Pancreas (tissue), 10 donors: ENCODE data around the gene AGFG1. TPM values are rescaled to one million over a fixed set of nuclear protein-coding genes. Genes with fewer than 3 reads are reported as not detected.

Experiments used
- ATAC-seq, 4 donors: fragments of 200-7000 bp; cut with Tn5 transposase; one replicate each; pipeline versions ENCODE4 v1.8.0 to v1.9.1; 2020; ENCODE audit warnings: mild to moderate bottlenecking in 4 of 4, moderate library complexity in 4 of 4
- DNase-seq, 6 donors: peaks; one replicate each; pipeline ENCODE4 v3.0.0-alpha.2; 2020
- FAIRE-seq: peaks from 2 replicates; lab custom pipeline; 2012; peaks lifted over from hg19 to GRCh38; lab: Jason Lieb, UNC
- H3K27ac ChIP-seq, 4 donors: fragments of 200-600 bp; sonication (generic); 1 replicate in 3 of 4; 2 replicates in 1 of 4; pipeline versions ENCODE4 v1.5.0 to v1.8.0; 2020
- H3K27me3 ChIP-seq, 4 donors: fragments of 200-600 bp; one replicate each; pipeline ENCODE4 v1.8.0; 2021
- H3K36me3 ChIP-seq, 3 donors: fragments of 200-600 bp; sonication (generic) in 1 of 3; one replicate each; pipeline versions ENCODE4 v1.5.0 to v1.8.0; 2020 to 2021
- H3K4me1 ChIP-seq, 3 donors: fragments of 200-600 bp; one replicate each; pipeline ENCODE4 v1.8.0; 2021
- H3K4me3 ChIP-seq, 4 donors: fragments of 200-600 bp; sonication (generic) in 2 of 4; one replicate each; pipeline versions ENCODE4 v1.5.0 to v1.8.0; 2020 to 2021
- H3K9me3 ChIP-seq, 4 donors: fragments of 200-600 bp; one replicate each; pipeline ENCODE4 v1.8.0; 2021
- WGBS, 2 donors: extraction: QIAGEN DNeasy Blood & Tissue Kit; methylation state at CpG; one replicate each; pipeline ENCODE4 v1.1.7; 2013; 5-methylcytosine and 5-hydroxymethylcytosine counted together
- intact Hi-C, 3 donors: fragments of 100-400 bp; cut with DNase I; formaldehyde crosslinking; loops; one replicate each; pipeline versions ENCODE4 v1.11.1 to v1.14.2; 2022
- polyA plus RNA-seq, 2 donors: library from polyadenylated mRNA; stranded (reverse); fragments of 200-250 nt; gene quantifications; one replicate each; pipeline ENCODE4 v1.2.3, GENCODE V29; 2013
- total RNA-seq, 6 donors: library from RNA; stranded (reverse); fragmentation: NEBNext Ultra II Directional in 4 of 6; extraction: Animal tissue kit (Norgen Biotek cat#: 25700) in 4 of 6; gene quantifications; one replicate each; pipeline versions ENCODE4 v1.2.1 to v1.2.4, GENCODE V29; 2021 to 2023
- TF ChIP-seq, protein P1 (sequence below), 4 donors: fragments of 200-600 bp; sonication (generic) in 3 of 4; IDR thresholded peaks; one replicate each; pipeline versions ENCODE4 v1.5.0 to v1.8.0; 2021; ENCODE audit warnings: antibody characterized with exemption in 4 of 4
- donor health status: healthy with polysubstance abuse.
- donor health status: DM: no; HTN: no; CAD: no; lungs with moderate emphysema.
- donor health status: DM: no; HTN: no; CAD: no.
- donor health status: control.
- donor health status: control.
- donor health status: Bipolar disorder and iron deficiency.
- donor health status: DM: yes; HTN: yes; CAD: no.
- donor health status: DM: no; HTN: no; CAD: no.
- donor health status: DM: no; HTN: no; CAD: no.
- donor health status: DM: yes; HTN: yes; CAD: no.

The AGFG1 gene
- total and polyA plus RNA-seq, 8 donors, result 9.0 to 39.7 (median 25.9) TPM

- FAIRE-seq (no peak), DNase-seq (no peak), ATAC-seq (no peak)
- WGBS, 2 donors, result 76% methylated on average over 3 of the region's 3 CpGs
- TF ChIP-seq, protein P1, sequence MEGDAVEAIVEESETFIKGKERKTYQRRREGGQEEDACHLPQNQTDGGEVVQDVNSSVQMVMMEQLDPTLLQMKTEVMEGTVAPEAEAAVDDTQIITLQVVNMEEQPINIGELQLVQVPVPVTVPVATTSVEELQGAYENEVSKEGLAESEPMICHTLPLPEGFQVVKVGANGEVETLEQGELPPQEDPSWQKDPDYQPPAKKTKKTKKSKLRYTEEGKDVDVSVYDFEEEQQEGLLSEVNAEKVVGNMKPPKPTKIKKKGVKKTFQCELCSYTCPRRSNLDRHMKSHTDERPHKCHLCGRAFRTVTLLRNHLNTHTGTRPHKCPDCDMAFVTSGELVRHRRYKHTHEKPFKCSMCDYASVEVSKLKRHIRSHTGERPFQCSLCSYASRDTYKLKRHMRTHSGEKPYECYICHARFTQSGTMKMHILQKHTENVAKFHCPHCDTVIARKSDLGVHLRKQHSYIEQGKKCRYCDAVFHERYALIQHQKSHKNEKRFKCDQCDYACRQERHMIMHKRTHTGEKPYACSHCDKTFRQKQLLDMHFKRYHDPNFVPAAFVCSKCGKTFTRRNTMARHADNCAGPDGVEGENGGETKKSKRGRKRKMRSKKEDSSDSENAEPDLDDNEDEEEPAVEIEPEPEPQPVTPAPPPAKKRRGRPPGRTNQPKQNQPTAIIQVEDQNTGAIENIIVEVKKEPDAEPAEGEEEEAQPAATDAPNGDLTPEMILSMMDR (IDR thresholded peaks at IDR 0.05), result no peak
- Histone ChIP-seq H3K36me3 (no peaks in the 10 kb centered on the region), H3K9me3 (no peaks in the 10 kb centered on the region), H3K4me1 (peaks cover 0 to 7% (median 0%) of the 10 kb centered on the region in 3 donors), H3K4me3 (no peak overlapping the region), H3K27ac (no peak overlapping the region), H3K27me3 (no peaks in the 10 kb centered on the region)
- intact Hi-C loops, result no loop called here
Observed at GRCh38 chr2:227460833-227461232, 11.1 kb upstream of the AGFG1 start.

GRCh38 chr2:227461811-227462461 lies 10.0 kb upstream of the AGFG1 start:
- intact Hi-C loops, result no loop called here
- FAIRE-seq (no peak), ATAC-seq (no peak), DNase-seq (no peak)
- H3K36me3 ChIP-seq, result no peaks in the 10 kb centered on the region
- no peak overlapping the region for H3K4me3 ChIP-seq
- 85 to 87% methylated on average over 4 of the region's 4 CpGs for WGBS, 2 donors
- TF ChIP-seq, protein P1 (IDR thresholded peaks at IDR 0.05), result no peak
- H3K27me3 ChIP-seq, result no peaks in the 10 kb centered on the region
- no peaks in the 10 kb centered on the region for H3K9me3 ChIP-seq
- no peak overlapping the region for H3K27ac ChIP-seq
- peaks cover 0 to 15% (median 3%) of the 10 kb centered on the region in 3 donors for H3K4me1 ChIP-seq

- intact Hi-C loops, result no loop called here
- no peak for DNase-seq
- TF ChIP-seq, protein P1 (IDR thresholded peaks at IDR 0.05), result no peak
- FAIRE-seq, result no peak
- Histone ChIP-seq H3K4me3 (no peak overlapping the region), H3K4me1 (peaks cover 0 to 21% (median 4%) of the 10 kb centered on the region in 3 donors), H3K9me3 (no peaks in the 10 kb centered on the region), H3K36me3 (no peaks in the 10 kb centered on the region), H3K27ac (no peak overlapping the region), H3K27me3 (no peaks in the 10 kb centered on the region)
- WGBS, 2 donors, result 75 to 88% methylated on average over 6 of the region's 6 CpGs
- ATAC-seq, result no peak
Observed at GRCh38 chr2:227462462-227462951, 9.4 kb upstream of the AGFG1 start.

- Histone ChIP-seq H3K9me3 (no peaks in the 10 kb centered on the region), H3K27ac (no peak overlapping the region), H3K4me3 (no peak overlapping the region), H3K4me1 (peaks cover 0 to 21% (median 4%) of the 10 kb centered on the region in 3 donors), H3K36me3 (no peaks in the 10 kb centered on the region), H3K27me3 (no peaks in the 10 kb centered on the region)
- FAIRE-seq, result no peak
- DNase-seq, result no peak
- TF ChIP-seq, protein P1 (IDR thresholded peaks at IDR 0.05), result no peak
- 78 to 86% methylated on average over 13 of the region's 13 CpGs for WGBS, 2 donors
- ATAC-seq, result no peak
- intact Hi-C loops, result no loop called here
Observed at GRCh38 chr2:227462972-227463931, 8.7 kb upstream of the AGFG1 start.
